Hepatocyte (in vitro differentiated cells): ENCODE measurements around the gene ZFYVE28. TPM values are rescaled to one million over a fixed set of nuclear protein-coding genes. Genes with fewer than 3 reads are reported as not detected.

Experiments used
- DNase-seq: peaks from one replicate; pipeline ENCODE4 v3.0.0-alpha.2; 2016; ENCODE audit warnings: low spot score
- H2AFZ ChIP-seq: fragments of 200-600 bp; sonication (generic); 2 replicates; pipeline ENCODE4 v1.6.0; 2016; ENCODE audit warnings: antibody characterized with exemption, mild to moderate bottlenecking
- H3K27ac ChIP-seq: fragments of 200-600 bp; sonication (generic); 2 replicates; pipeline ENCODE4 v1.5.1; 2016; ENCODE audit warnings: mild to moderate bottlenecking
- H3K27me3 ChIP-seq: fragments of 200-600 bp; sonication (generic); 2 replicates; pipeline ENCODE4 v1.6.1; 2016
- H3K36me3 ChIP-seq: fragments of 200-600 bp; sonication (generic); replicated peaks from 2 replicates; pipeline ENCODE4 v1.5.1; 2016; ENCODE audit warnings: low read depth; ENCODE audit not compliant: insufficient read depth
- H3K4me1 ChIP-seq: fragments of 200-600 bp; sonication (generic); 2 replicates; pipeline ENCODE4 v1.5.1; 2016; ENCODE audit warnings: mild to moderate bottlenecking, moderate library complexity; ENCODE audit not compliant: insufficient read depth
- H3K4me2 ChIP-seq: fragments of 200-600 bp; sonication (generic); 2 replicates; pipeline ENCODE4 v1.6.0; 2016
- H3K4me3 ChIP-seq: fragments of 200-600 bp; sonication (generic); 2 replicates; pipeline ENCODE4 v1.5.1; 2016; ENCODE audit warnings: mild to moderate bottlenecking
- H3K79me2 ChIP-seq: fragments of 200-600 bp; sonication (generic); 2 replicates; pipeline ENCODE4 v1.6.0; 2017; ENCODE audit warnings: mild to moderate bottlenecking
- H3K9me2 ChIP-seq: fragments of 200-600 bp; sonication (generic); replicated peaks from 2 replicates; pipeline ENCODE4 v1.6.0; 2017; ENCODE audit warnings: mild to moderate bottlenecking; ENCODE audit not compliant: insufficient read depth
- H3K9me3 ChIP-seq: fragments of 200-600 bp; sonication (generic); 2 replicates; pipeline ENCODE4 v1.5.1; 2016; ENCODE audit warnings: low read depth, mild to moderate bottlenecking
- H4K20me1 ChIP-seq: fragments of 200-600 bp; sonication (generic); 2 replicates; pipeline ENCODE4 v1.6.0; 2016; ENCODE audit warnings: mild to moderate bottlenecking; ENCODE audit not compliant: insufficient read depth, poor library complexity, severe bottlenecking
- EZH2 ChIP-seq: fragments of 200-600 bp; sonication (generic); IDR thresholded peaks from 2 replicates; pipeline ENCODE4 v1.6.1; 2016; ENCODE audit warnings: antibody characterized with exemption, mild to moderate bottlenecking, borderline replicate concordance
- EZH2phosphoT487 ChIP-seq: fragments of 200-600 bp; sonication (generic); IDR thresholded peaks from one replicate; pipeline ENCODE4 v1.6.1; 2018; ENCODE audit warnings: antibody characterized with exemption, mild to moderate bottlenecking, low read depth, moderate library complexity; ENCODE audit not compliant: unreplicated experiment, severe bottlenecking
- WGBS: methylation state at CpG from one replicate; pipeline ENCODE4 v1.1.6; 2016; ENCODE audit warnings: low lambda C conversion rate; ENCODE audit errors: missing lambda C conversion rate; 5-methylcytosine and 5-hydroxymethylcytosine counted together
- polyA plus RNA-seq: library from polyadenylated mRNA; unstranded; fragments of >200 nt; fragmentation: Nextera tagmentation; extraction: Ambion mirVana; gene quantifications from 2 replicates; pipeline ENCODE4 v1.2.1, GENCODE V29; 2016
- total RNA-seq: library from RNA; depleted of rRNA; stranded (reverse); fragments of >200 nt; gene quantifications from 2 replicates; pipeline ENCODE4 v1.2.3, GENCODE V29; 2014
- TF ChIP-seq, protein P1 (sequence below): fragments of 200-600 bp; sonication (generic); IDR thresholded peaks from 2 replicates; pipeline ENCODE4 v1.5.1; 2016; ENCODE audit warnings: antibody characterized with exemption, mild to moderate bottlenecking; ENCODE audit not compliant: poor library complexity

The ZFYVE28 gene
- total and polyA plus RNA-seq, 2 experiments from 2014 or later, result 2.2 to 3.4 TPM

DNA sequence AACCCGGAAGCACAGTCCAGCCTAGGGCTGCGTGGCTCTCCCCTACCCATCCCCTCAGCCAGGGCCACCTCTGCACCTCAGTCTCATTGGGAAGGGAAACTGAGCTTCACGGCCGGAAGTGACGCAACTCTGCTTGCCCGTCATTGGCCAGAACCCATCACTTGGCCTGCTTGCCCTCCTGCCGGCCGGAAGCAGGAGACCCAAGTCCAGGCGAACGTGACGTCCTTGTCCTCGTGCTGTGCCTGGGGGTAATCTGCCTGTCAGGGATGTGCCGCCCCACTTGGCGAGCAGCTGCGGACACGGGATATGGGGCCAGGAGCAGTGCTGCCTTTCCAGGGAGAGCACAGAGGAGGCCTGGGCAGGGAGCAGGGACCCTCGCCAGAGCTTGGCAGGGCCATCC, 31.2 kb downstream of the ZFYVE28 start:
- Histone ChIP-seq H3K79me2 (no peaks in the 10 kb centered on the region), H3K4me2 (no peak overlapping the region), H4K20me1 (no peaks in the 10 kb centered on the region), H3K27ac (no peak overlapping the region), H3K9me3 (no peaks in the 10 kb centered on the region), H3K9me2 (no peaks in the 10 kb centered on the region), H2AFZ (no peak overlapping the region), H3K36me3 (no peaks in the 10 kb centered on the region), H3K4me3 (no peak overlapping the region), H3K27me3 (no peaks in the 10 kb centered on the region), H3K4me1 (peaks cover 6% of the 10 kb centered on the region)
- TF ChIP-seq EZH2phosphoT487, result no peak
- no peak for TF ChIP-seq EZH2
- TF ChIP-seq, protein P1, sequence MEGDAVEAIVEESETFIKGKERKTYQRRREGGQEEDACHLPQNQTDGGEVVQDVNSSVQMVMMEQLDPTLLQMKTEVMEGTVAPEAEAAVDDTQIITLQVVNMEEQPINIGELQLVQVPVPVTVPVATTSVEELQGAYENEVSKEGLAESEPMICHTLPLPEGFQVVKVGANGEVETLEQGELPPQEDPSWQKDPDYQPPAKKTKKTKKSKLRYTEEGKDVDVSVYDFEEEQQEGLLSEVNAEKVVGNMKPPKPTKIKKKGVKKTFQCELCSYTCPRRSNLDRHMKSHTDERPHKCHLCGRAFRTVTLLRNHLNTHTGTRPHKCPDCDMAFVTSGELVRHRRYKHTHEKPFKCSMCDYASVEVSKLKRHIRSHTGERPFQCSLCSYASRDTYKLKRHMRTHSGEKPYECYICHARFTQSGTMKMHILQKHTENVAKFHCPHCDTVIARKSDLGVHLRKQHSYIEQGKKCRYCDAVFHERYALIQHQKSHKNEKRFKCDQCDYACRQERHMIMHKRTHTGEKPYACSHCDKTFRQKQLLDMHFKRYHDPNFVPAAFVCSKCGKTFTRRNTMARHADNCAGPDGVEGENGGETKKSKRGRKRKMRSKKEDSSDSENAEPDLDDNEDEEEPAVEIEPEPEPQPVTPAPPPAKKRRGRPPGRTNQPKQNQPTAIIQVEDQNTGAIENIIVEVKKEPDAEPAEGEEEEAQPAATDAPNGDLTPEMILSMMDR, result no peak
- WGBS, result 95% methylated on average over 17 of the region's 17 CpGs
- DNase-seq, result no peak

DNA sequence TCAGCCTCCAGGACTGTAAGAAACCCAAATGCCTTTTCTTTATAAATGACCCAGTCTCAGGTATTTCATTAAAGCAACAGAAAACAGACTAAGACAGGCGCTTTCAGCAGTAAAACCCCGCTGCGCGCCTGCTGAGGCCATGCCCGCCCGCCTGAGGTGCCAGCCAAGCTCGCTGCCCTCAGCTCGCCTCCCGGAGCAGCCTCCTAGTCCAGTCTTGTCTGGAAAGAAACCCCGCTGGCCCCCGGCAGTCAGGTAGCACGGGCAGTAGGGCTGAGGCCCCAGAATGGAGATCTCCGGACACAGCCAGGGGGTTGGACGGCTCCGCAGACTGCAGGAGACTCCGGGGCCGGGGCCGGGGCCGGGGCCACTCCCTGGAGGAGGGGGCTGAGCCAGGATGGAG, 31.7 kb downstream of the ZFYVE28 start:
- Histone ChIP-seq H3K4me3 (no peak overlapping the region), H3K9me3 (no peaks in the 10 kb centered on the region), H4K20me1 (no peaks in the 10 kb centered on the region), H3K4me2 (no peak overlapping the region), H3K79me2 (no peaks in the 10 kb centered on the region), H3K4me1 (peaks cover 6% of the 10 kb centered on the region), H3K9me2 (no peaks in the 10 kb centered on the region), H2AFZ (no peak overlapping the region), H3K27me3 (no peaks in the 10 kb centered on the region), H3K36me3 (no peaks in the 10 kb centered on the region), H3K27ac (no peak overlapping the region)
- DNase-seq, result no peak
- 96% methylated on average over 19 of the region's 19 CpGs for WGBS
- TF ChIP-seq EZH2 (no peak), EZH2phosphoT487 (no peak)
- TF ChIP-seq, protein P1, result no peak

DNA sequence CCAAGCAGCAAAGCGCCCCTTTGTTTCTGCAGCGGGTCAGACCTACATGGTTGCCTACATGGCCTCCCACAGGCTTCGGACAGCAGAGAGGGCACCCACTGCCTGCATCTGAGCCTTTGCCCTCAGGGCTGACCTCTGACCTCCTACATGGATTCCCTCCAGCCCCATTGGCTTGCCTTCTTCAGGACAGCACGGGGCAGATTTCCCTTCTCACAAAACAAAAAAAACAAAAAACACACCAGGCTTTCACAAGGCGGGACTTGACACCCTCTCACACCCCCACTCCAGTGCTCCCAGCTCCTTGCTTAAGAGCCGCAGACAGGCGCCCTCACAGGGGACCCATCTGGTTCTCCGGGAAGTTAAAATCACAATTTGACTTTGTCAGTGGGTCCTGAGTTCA, 32.9 kb downstream of the ZFYVE28 start:
- Histone ChIP-seq H3K36me3 (no peaks in the 10 kb centered on the region), H3K27ac (no peak overlapping the region), H3K79me2 (no peaks in the 10 kb centered on the region), H2AFZ (no peak overlapping the region), H3K4me3 (no peak overlapping the region), H4K20me1 (no peaks in the 10 kb centered on the region), H3K4me1 (no peaks in the 10 kb centered on the region), H3K9me2 (no peaks in the 10 kb centered on the region), H3K9me3 (no peaks in the 10 kb centered on the region), H3K27me3 (no peaks in the 10 kb centered on the region), H3K4me2 (no peak overlapping the region)
- no peak for TF ChIP-seq EZH2phosphoT487
- no peak for TF ChIP-seq EZH2
- TF ChIP-seq, protein P1, result no peak
- WGBS, result 80% methylated on average over 8 of the region's 8 CpGs
- DNase-seq, result no peak

DNA sequence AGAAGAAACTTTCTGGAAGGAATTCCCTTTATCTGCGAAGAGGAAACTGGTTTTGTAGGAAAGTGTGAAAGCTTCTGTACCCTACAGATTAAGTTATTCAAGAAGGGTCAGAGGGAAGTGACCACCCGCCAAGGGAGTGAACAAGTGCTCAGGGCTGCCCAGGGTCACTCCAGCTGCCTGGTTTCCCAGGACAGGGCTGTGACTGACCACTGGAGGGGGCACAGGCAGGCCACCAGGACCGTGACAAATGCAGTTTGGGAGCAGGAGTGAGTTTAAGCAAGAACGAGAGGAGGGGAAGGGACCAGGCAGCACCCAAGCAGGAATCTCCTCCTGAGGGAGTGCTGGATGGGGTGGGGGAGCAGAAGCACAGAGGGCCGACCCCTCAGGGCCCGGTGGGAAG, 34.2 kb downstream of the ZFYVE28 start:
- Histone ChIP-seq H3K9me3 (no peaks in the 10 kb centered on the region), H3K27me3 (peaks cover 3% of the 10 kb centered on the region), H3K79me2 (no peaks in the 10 kb centered on the region), H3K4me2 (no peak overlapping the region), H2AFZ (no peak overlapping the region), H3K4me1 (no peaks in the 10 kb centered on the region), H4K20me1 (no peaks in the 10 kb centered on the region), H3K9me2 (no peaks in the 10 kb centered on the region), H3K27ac (no peak overlapping the region), H3K4me3 (no peak overlapping the region), H3K36me3 (no peaks in the 10 kb centered on the region)
- no peak for DNase-seq
- TF ChIP-seq, protein P1, result no peak
- TF ChIP-seq EZH2 (no peak), EZH2phosphoT487 (no peak)
- WGBS, result 75% methylated on average over 6 of the region's 6 CpGs
